ENCODE data around the gene FAAP100. TPM values are rescaled to one million over a fixed set of nuclear protein-coding genes. Genes with fewer than 3 reads are reported as not detected.

FAAP100 gene
- total RNA-seq, 6 donors from 2014 or later, result 22.0 to 70.2 (median 32.5) TPM

DNA sequence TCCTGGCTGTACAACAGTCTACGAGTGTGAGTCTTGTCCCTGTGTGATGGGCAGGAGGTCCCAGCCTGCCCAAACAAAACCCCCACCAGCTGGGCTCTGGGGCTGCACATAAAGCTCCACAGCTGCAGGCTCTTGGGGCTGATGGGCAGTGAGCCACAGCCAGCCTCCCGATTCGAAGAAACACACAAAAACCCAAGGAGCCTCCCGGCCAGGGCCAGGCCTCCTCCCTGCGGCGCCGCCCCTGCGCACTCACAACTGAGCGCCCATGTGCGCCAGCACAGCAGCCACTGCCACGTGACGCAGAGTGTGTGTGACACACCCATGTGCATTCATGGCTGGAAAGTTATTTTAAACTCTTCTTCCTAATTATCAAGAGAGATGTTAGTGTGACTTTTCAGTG is 30.6 kb upstream of the FAAP100 start:
- peaks cover 6 to 80% (median 64%) of the 10 kb centered on the region in 4 donors for H3K36me3 ChIP-seq
- 93 to 96% methylated on average over 3 to 12 of the region's 12 CpGs for WGBS, 2 donors

DNA sequence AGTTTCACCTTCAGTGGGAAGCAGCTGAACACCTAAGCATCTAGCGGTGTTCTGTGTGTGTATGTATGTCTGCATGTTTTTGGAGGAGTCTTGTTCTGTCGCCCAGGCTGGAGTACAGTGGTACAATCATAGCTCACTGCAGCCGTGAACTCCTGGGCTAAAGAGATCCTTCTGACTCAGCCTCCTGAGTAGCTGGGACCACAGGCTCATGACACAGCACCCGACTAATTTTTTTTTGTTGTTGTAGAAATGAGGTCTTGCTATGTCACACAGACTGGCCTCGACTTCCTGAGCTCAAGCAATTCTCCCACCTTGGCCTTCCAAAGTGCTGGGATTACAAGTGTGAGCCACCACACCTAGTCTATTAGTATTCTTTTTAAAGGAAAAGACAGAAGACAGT is 30.2 kb upstream of the FAAP100 start:
- TF ChIP-seq, protein P1, sequence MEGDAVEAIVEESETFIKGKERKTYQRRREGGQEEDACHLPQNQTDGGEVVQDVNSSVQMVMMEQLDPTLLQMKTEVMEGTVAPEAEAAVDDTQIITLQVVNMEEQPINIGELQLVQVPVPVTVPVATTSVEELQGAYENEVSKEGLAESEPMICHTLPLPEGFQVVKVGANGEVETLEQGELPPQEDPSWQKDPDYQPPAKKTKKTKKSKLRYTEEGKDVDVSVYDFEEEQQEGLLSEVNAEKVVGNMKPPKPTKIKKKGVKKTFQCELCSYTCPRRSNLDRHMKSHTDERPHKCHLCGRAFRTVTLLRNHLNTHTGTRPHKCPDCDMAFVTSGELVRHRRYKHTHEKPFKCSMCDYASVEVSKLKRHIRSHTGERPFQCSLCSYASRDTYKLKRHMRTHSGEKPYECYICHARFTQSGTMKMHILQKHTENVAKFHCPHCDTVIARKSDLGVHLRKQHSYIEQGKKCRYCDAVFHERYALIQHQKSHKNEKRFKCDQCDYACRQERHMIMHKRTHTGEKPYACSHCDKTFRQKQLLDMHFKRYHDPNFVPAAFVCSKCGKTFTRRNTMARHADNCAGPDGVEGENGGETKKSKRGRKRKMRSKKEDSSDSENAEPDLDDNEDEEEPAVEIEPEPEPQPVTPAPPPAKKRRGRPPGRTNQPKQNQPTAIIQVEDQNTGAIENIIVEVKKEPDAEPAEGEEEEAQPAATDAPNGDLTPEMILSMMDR (IDR thresholded peaks at IDR 0.05), result no peak
- TF ChIP-seq EP300 (IDR thresholded peaks at IDR 0.05) (no peak), POLR2A (IDR thresholded peaks at IDR 0.05) (no peak), POLR2AphosphoS5 (IDR thresholded peaks at IDR 0.05) (no peak)
- ATAC-seq (ENCODE audit: low FRiP score in 2 of 2) (no peak), DNase-seq (no peak)
- Histone ChIP-seq H3K27me3 (no peaks in the 10 kb centered on the region), H3K4me3 (no peak overlapping the region), H3K27ac (no peak overlapping the region), H3K9me3 (no peaks in the 10 kb centered on the region), H3K36me3 (peaks cover 6 to 76% (median 62%) of the 10 kb centered on the region in 4 donors), H3K4me1 (peaks cover 5 to 9% (median 7%) of the 10 kb centered on the region in 4 donors)
- WGBS, 2 donors, result 93 to 100% methylated on average over 2 to 5 of the region's 5 CpGs

More for the DNA sequence above, 30.6 kb upstream of the FAAP100 start:
- peaks cover 1 to 5% (median 2%) of the 10 kb centered on the region in 4 donors for H3K4me1 ChIP-seq
- ATAC-seq (ENCODE audit: low FRiP score in 2 of 2) (peak in 1 of 2 donors; percentile 72), DNase-seq (peak in 1 of 2 donors; percentile 76)
- no peaks in the 10 kb centered on the region for H3K9me3 ChIP-seq
- no peak overlapping the region for H3K4me3 ChIP-seq
- no peak overlapping the region for H3K27ac ChIP-seq
- TF ChIP-seq POLR2A (IDR thresholded peaks at IDR 0.05), result no peak
- TF ChIP-seq POLR2AphosphoS5 (IDR thresholded peaks at IDR 0.05), result no peak
- TF ChIP-seq EP300 (IDR thresholded peaks at IDR 0.05), result no peak
- TF ChIP-seq, protein P1 (IDR thresholded peaks at IDR 0.05), result no peak
- no peaks in the 10 kb centered on the region for H3K27me3 ChIP-seq

DNA sequence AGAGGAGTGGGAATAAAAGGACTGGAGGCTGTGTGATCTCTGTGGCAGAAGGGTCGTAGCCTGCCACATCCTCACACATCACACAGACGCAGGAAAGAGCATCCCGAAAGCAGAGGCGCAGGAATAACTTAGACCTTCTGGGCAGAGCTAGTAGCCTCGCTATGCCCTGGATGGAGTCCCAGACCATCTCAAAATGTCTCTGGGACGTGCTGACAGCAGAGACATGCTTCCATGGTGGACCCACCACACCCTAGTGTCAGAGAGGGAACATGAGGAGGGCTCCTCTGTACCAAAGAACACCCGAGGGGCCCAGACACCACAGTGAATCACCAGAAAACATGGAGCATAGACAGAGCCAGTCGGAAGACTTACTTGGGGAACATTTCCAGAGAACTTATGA is 29.6 kb upstream of the FAAP100 start:
- no peak for TF ChIP-seq EP300 (IDR thresholded peaks at IDR 0.05)
- TF ChIP-seq POLR2A (IDR thresholded peaks at IDR 0.05), result no peak
- TF ChIP-seq, protein P1 (IDR thresholded peaks at IDR 0.05), result no peak
- no peak for TF ChIP-seq POLR2AphosphoS5 (IDR thresholded peaks at IDR 0.05)
- Histone ChIP-seq H3K27me3 (no peaks in the 10 kb centered on the region), H3K27ac (no peak overlapping the region), H3K4me3 (no peak overlapping the region), H3K36me3 (peaks cover 2 to 70% (median 57%) of the 10 kb centered on the region in 4 donors), H3K9me3 (no peaks in the 10 kb centered on the region), H3K4me1 (peaks cover 9 to 14% (median 12%) of the 10 kb centered on the region in 4 donors)
- ATAC-seq (ENCODE audit: low FRiP score in 2 of 2) (no peak), DNase-seq (no peak)
- WGBS, 2 donors, result 93 to 97% methylated on average over 5 to 8 of the region's 8 CpGs

DNA sequence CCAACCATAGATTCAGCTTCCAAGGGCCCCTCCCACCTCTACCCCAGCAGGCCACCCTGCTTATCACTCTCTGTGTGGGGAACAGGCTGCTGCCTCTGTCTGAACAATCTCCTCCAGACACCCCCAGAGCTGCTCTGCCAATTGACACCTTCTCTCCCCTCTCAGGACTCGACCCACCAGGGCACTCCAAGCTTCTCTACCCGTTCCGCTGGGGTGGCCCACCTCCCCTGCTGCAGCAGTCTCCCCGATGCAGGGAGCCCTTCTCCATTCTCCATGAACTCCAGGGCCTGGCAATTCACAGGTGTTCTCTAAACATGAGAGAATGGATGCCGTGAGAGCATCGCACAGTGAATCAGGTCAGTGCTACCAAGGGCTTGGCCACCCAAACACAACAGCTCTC is 28.3 kb upstream of the FAAP100 start:
- ATAC-seq (ENCODE audit: low FRiP score in 2 of 2) (no peak), DNase-seq (no peak)
- no peak overlapping the region for H3K27ac ChIP-seq
- H3K4me3 ChIP-seq, result no peak overlapping the region
- no peaks in the 10 kb centered on the region for H3K9me3 ChIP-seq
- H3K4me1 ChIP-seq, result peaks cover 10 to 20% (median 16%) of the 10 kb centered on the region in 4 donors
- no peaks in the 10 kb centered on the region for H3K27me3 ChIP-seq
- H3K36me3 ChIP-seq, result peaks cover 0 to 65% (median 50%) of the 10 kb centered on the region in 4 donors
- TF ChIP-seq EP300 (IDR thresholded peaks at IDR 0.05) (no peak), POLR2A (IDR thresholded peaks at IDR 0.05) (no peak), POLR2AphosphoS5 (IDR thresholded peaks at IDR 0.05) (no peak)
- TF ChIP-seq, protein P1 (IDR thresholded peaks at IDR 0.05), result no peak
- 98 to 99% methylated on average over 6 of the region's 6 CpGs for WGBS, 2 donors

DNA sequence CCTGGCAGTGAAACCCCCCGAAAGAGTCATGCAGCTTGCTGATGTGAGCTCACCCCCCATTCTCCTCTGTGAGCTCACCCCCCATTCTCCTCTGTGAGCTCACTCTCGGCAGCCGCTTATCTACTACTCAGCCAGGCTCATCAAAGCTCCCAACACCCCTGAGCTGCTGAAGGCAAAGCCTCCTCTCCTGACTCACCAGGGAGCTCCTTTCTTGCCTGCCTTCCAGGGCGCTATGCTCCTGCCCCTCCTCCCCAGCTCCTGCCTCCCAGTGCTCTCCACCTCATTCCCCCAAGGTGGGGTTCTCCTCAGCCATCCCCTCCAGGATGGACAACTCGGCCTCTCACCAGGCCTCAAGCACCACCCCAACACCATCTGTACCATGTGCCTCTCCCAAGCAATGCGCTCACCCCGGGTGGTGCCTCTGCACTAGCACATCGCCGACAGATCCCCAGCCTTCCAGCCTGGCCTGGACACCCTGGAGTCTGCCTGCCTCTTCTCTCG is 27.7 kb upstream of the FAAP100 start:
- ATAC-seq (ENCODE audit: low FRiP score in 2 of 2) (peak in 1 of 2 donors; percentile 34), DNase-seq (no peak)
- 93 to 95% methylated on average over 10 of the region's 10 CpGs for WGBS, 2 donors
- peaks cover 10 to 20% (median 16%) of the 10 kb centered on the region in 4 donors for H3K4me1 ChIP-seq
- H3K4me3 ChIP-seq, result no peak overlapping the region
- no peak overlapping the region for H3K27ac ChIP-seq
- no peaks in the 10 kb centered on the region for H3K9me3 ChIP-seq
- TF ChIP-seq EP300 (IDR thresholded peaks at IDR 0.05), result no peak
- TF ChIP-seq, protein P1 (IDR thresholded peaks at IDR 0.05), result no peak
- TF ChIP-seq POLR2AphosphoS5 (IDR thresholded peaks at IDR 0.05), result no peak
- no peak for TF ChIP-seq POLR2A (IDR thresholded peaks at IDR 0.05)
- peaks cover 3 to 61% (median 51%) of the 10 kb centered on the region in 4 donors for H3K36me3 ChIP-seq
- no peaks in the 10 kb centered on the region for H3K27me3 ChIP-seq

All from upper lobe of left lung (tissue), 6 donors.